Esophagus muscularis mucosa (tissue), 4 donors: ENCODE measurements around the gene EXOC1. TPM values are rescaled to one million over a fixed set of nuclear protein-coding genes. Genes with fewer than 3 reads are reported as not detected.
A peak's percentile ranks its signal among the peaks of the same experiment; 100 is the strongest.

Experiments
- DNase-seq: peaks from one replicate; pipeline ENCODE4 v3.0.0-alpha.2; 2017; ENCODE audit errors: extremely low spot score
- H3K27ac ChIP-seq, 4 donors: fragments of 200-600 bp; sonication (generic); replicated peaks in 1 of 4; 1 replicate in 3 of 4; 2 replicates in 1 of 4; pipeline ENCODE4 v1.5.1; 2016 to 2019; ENCODE audit warnings: mild to moderate bottlenecking in 1 of 4
- H3K27me3 ChIP-seq, 4 donors: fragments of 200-600 bp; sonication (generic); one replicate each; pipeline versions ENCODE4 v1.5.1 to v1.6.0; 2016 to 2019
- H3K36me3 ChIP-seq, 4 donors: fragments of 200-600 bp; sonication (generic); one replicate each; pipeline ENCODE4 v1.5.1; 2016 to 2019
- H3K4me1 ChIP-seq, 4 donors: fragments of 200-600 bp; sonication (generic); one replicate each; pipeline ENCODE4 v1.5.1; 2016 to 2019
- H3K4me3 ChIP-seq, 4 donors: fragments of 200-600 bp; sonication (generic); 1 replicate in 2 of 4; 2 replicates in 2 of 4; pipeline ENCODE4 v1.5.1; 2016 to 2019; ENCODE audit warnings: mild to moderate bottlenecking in 4 of 4, moderate library complexity in 1 of 4
- H3K9me3 ChIP-seq, 4 donors: fragments of 200-600 bp; sonication (generic); 1 replicate in 3 of 4; 2 replicates in 1 of 4; pipeline ENCODE4 v1.5.1; 2016 to 2019
- CTCF ChIP-seq, 3 experiments: fragments of 200-600 bp in 2 of 3; fragments of 450-650 bp in 1 of 3; sonication (generic) in 2 of 3; IDR thresholded peaks; one replicate each; pipeline ENCODE4 v1.5.1; 2017 to 2019; ENCODE audit warnings: antibody characterized with exemption in 3 of 3, mild to moderate bottlenecking in 2 of 3, moderate library complexity in 1 of 3
- EP300 ChIP-seq: sonication (generic); formaldehyde crosslinking; IDR thresholded peaks from one replicate; pipeline ENCODE4 v1.6.1; 2017; ENCODE audit warnings: antibody characterized with exemption
- POLR2A ChIP-seq: fragments of 450-650 bp; IDR thresholded peaks from one replicate; pipeline ENCODE4 v1.6.1; 2017; ENCODE audit warnings: antibody characterized with exemption, moderate library complexity, mild to moderate bottlenecking, low read depth
- POLR2AphosphoS5 ChIP-seq, 2 donors: sonication (generic); formaldehyde crosslinking; IDR thresholded peaks; one replicate each; pipeline ENCODE4 v1.6.1; 2017; ENCODE audit warnings: antibody characterized with exemption in 2 of 2
- WGBS: methylation state at CpG from one replicate; pipeline ENCODE4 v1.1.5; 2018; 5-methylcytosine and 5-hydroxymethylcytosine counted together
- intact Hi-C: fragments of 100-400 bp; cut with DNase I; formaldehyde crosslinking; loops from one replicate; pipeline ENCODE4 v1.15.1; 2023
- total RNA-seq, 4 donors: library from RNA; depleted of rRNA; stranded (reverse); fragments of >200 nt; gene quantifications; one replicate each; pipeline versions ENCODE4 v1.1.0 to v1.2.1, GENCODE V29; 2016

EXOC1 gene
- total RNA-seq, 4 donors from 2014 or later = 22.0 to 33.6 (median 23.6) TPM

- TF ChIP-seq EP300 = no peak
- TF ChIP-seq CTCF (IDR thresholded peaks at IDR 0.05) = peak; percentile 62 to 83 (median 69)
- DNase-seq = no peak
- Histone ChIP-seq H3K27me3 (no peaks in the 10 kb centered on the region), H3K36me3 (peaks cover 23 to 70% (median 47%) of the 10 kb centered on the region in 4 donors), H3K9me3 (no peaks in the 10 kb centered on the region), H3K4me3 (no peak overlapping the region), H3K4me1 (peaks cover 10 to 18% (median 18%) of the 10 kb centered on the region in 4 donors), H3K27ac (peak overlapping the region; percentile 22 to 67 (median 58))
- 16% methylated on average over 4 of the region's 4 CpGs for WGBS
- intact Hi-C loops = loop anchor here (5.0 kb wide), 1 partner anchor 520 kb away; the partner anchor contains the start of gene SRD5A3
Observed at GRCh38 chr4:55866973-55867574, 13.6 kb downstream of the EXOC1 start.

GRCh38 chr4:55868581-55869090 lies 15.2 kb downstream of the EXOC1 start:
- Histone ChIP-seq H3K4me3 (no peak overlapping the region), H3K4me1 (peaks cover 10 to 18% (median 18%) of the 10 kb centered on the region in 4 donors), H3K27me3 (no peaks in the 10 kb centered on the region), H3K36me3 (peaks cover 31 to 70% (median 48%) of the 10 kb centered on the region in 4 donors), H3K27ac (no peak overlapping the region), H3K9me3 (no peaks in the 10 kb centered on the region)
- intact Hi-C loops = loop anchor here (5.0 kb wide), 1 partner anchor 521 kb away; the partner anchor contains the start of gene SRD5A3
- TF ChIP-seq POLR2AphosphoS5 (IDR thresholded peaks at IDR 0.05) = no peak
- no peak for TF ChIP-seq POLR2A
- DNase-seq = no peak
- 78% methylated on average over 1 of the region's 1 CpG for WGBS

- intact Hi-C loops = no loop called here
- no peak for TF ChIP-seq EP300
- no peak for TF ChIP-seq POLR2AphosphoS5 (IDR thresholded peaks at IDR 0.05)
- no peak for TF ChIP-seq POLR2A
- no peak for TF ChIP-seq CTCF (IDR thresholded peaks at IDR 0.05)
- Histone ChIP-seq H3K9me3 (no peaks in the 10 kb centered on the region), H3K36me3 (peaks cover 31 to 67% (median 44%) of the 10 kb centered on the region in 4 donors), H3K4me1 (peaks cover 10 to 18% (median 14%) of the 10 kb centered on the region in 4 donors), H3K27ac (no peak overlapping the region), H3K4me3 (no peak overlapping the region), H3K27me3 (no peaks in the 10 kb centered on the region)
- DNase-seq = no peak
- WGBS = 84% methylated on average over 5 of the region's 5 CpGs
Observed at GRCh38 chr4:55871299-55871800, 17.9 kb downstream of the EXOC1 start.

GRCh38 chr4:55874831-55875230 lies 21.4 kb downstream of the EXOC1 start:
- no peak for DNase-seq
- intact Hi-C loops = no loop called here
- peaks cover 38 to 70% (median 50%) of the 10 kb centered on the region in 4 donors for H3K36me3 ChIP-seq
- peaks cover 0 to 19% (median 13%) of the 10 kb centered on the region in 4 donors for H3K4me1 ChIP-seq
- no peaks in the 10 kb centered on the region for H3K9me3 ChIP-seq
- H3K4me3 ChIP-seq = no peak overlapping the region
- no peak overlapping the region for H3K27ac ChIP-seq
- TF ChIP-seq POLR2AphosphoS5 (IDR thresholded peaks at IDR 0.05) (no peak), POLR2A (no peak), CTCF (IDR thresholded peaks at IDR 0.05) (no peak), EP300 (no peak)
- no peaks in the 10 kb centered on the region for H3K27me3 ChIP-seq

- no peak for DNase-seq
- intact Hi-C loops = no loop called here
Observed at GRCh38 chr4:55876387-55876786, 22.9 kb downstream of the EXOC1 start.

More at GRCh38 chr4:55876387-55876786, 22.9 kb downstream of the EXOC1 start:
- H3K27me3 ChIP-seq = no peaks in the 10 kb centered on the region
- no peak for TF ChIP-seq POLR2AphosphoS5 (IDR thresholded peaks at IDR 0.05)
- TF ChIP-seq POLR2A = no peak
- TF ChIP-seq EP300 = no peak
- TF ChIP-seq CTCF (IDR thresholded peaks at IDR 0.05) = no peak
- no peaks in the 10 kb centered on the region for H3K9me3 ChIP-seq
- H3K4me3 ChIP-seq = no peak overlapping the region
- H3K27ac ChIP-seq = peak overlapping the region in 3 of 4 donors; percentile 3 to 39 (median 22)
- H3K36me3 ChIP-seq = peaks cover 30 to 69% (median 49%) of the 10 kb centered on the region in 4 donors
- peaks cover 0 to 19% (median 13%) of the 10 kb centered on the region in 4 donors for H3K4me1 ChIP-seq
